ENCODE results near the gene CLTCL1.

Gene CLTCL1

GRCh38 chr22:19244600-19245352 lies 46.7 kb downstream of the CLTCL1 start:
- no peak for DNase-seq (ENCODE audit: low read depth)

GRCh38 chr22:19242699-19243098 lies 48.8 kb downstream of the CLTCL1 start:
- DNase-seq (ENCODE audit: low read depth), result no peak

- no peak for DNase-seq (ENCODE audit: low read depth)
These were observed 50.0 kb downstream of the CLTCL1 start for GRCh38 chr22:19241593-19241906.

- DNase-seq (ENCODE audit: low read depth), result no peak
These were observed 50.5 kb downstream of the CLTCL1 start for GRCh38 chr22:19240813-19241592.

GRCh38 chr22:19239464-19239863 lies 52.1 kb downstream of the CLTCL1 start:
- no peak for DNase-seq (ENCODE audit: low read depth)

- DNase-seq (ENCODE audit: low read depth), result no peak
These were observed 52.6 kb downstream of the CLTCL1 start for GRCh38 chr22:19238900-19239299.

- no peak for DNase-seq (ENCODE audit: low read depth)
These were observed 55.6 kb downstream of the CLTCL1 start for GRCh38 chr22:19235874-19236273.

- DNase-seq (ENCODE audit: low read depth), result no peak
These were observed 57.2 kb downstream of the CLTCL1 start for GRCh38 chr22:19234126-19234896.

- no peak for DNase-seq (ENCODE audit: low read depth)
These were observed 58.3 kb downstream of the CLTCL1 start for GRCh38 chr22:19233189-19233661.

- no peak for DNase-seq (ENCODE audit: low read depth)
These were observed 58.9 kb downstream of the CLTCL1 start for GRCh38 chr22:19232623-19233022.

- DNase-seq (ENCODE audit: low read depth), result no peak
These were observed 59.5 kb downstream of the CLTCL1 start for GRCh38 chr22:19231986-19232385.

- no peak for DNase-seq (ENCODE audit: low read depth)
These were observed 61.9 kb downstream of the CLTCL1 start for GRCh38 chr22:19229600-19229999.

GRCh38 chr22:19228179-19228578 lies 63.3 kb downstream of the CLTCL1 start:
- no peak for DNase-seq (ENCODE audit: low read depth)

GRCh38 chr22:19226428-19226827 lies 65.1 kb downstream of the CLTCL1 start:
- DNase-seq (ENCODE audit: low read depth), result no peak

GRCh38 chr22:19225560-19225959 lies 66.0 kb downstream of the CLTCL1 start:
- no peak for DNase-seq (ENCODE audit: low read depth)

- no peak for DNase-seq (ENCODE audit: low read depth)
These were observed 66.5 kb downstream of the CLTCL1 start for GRCh38 chr22:19224985-19225384.

GRCh38 chr22:19224557-19224956 lies 67.0 kb downstream of the CLTCL1 start:
- no peak for DNase-seq (ENCODE audit: low read depth)

- DNase-seq (ENCODE audit: low read depth), result no peak
These were observed 67.9 kb downstream of the CLTCL1 start for GRCh38 chr22:19223617-19224016.

GRCh38 chr22:19223110-19223509 lies 68.4 kb downstream of the CLTCL1 start:
- DNase-seq (ENCODE audit: low read depth), result no peak

- no peak for DNase-seq (ENCODE audit: low read depth)
These were observed 69.1 kb downstream of the CLTCL1 start for GRCh38 chr22:19222242-19223005.

GRCh38 chr22:19220867-19221266 lies 70.7 kb downstream of the CLTCL1 start:
- DNase-seq (ENCODE audit: low read depth), result no peak

All from stimulated activated CD8-positive, alpha-beta memory T cell treated with anti-CD3 and anti-CD28 coated beads, Interleukin-4, amount 100 ng/mL, for 24 hours (primary cell).